ENCODE results near the gene LDOC1.
"Not testable (repeated sequence)": the region's sequence is repeated elsewhere in the genome, so short reads cannot be mapped to it uniquely, and the experiment has no call there.

The LDOC1 gene

DNA sequence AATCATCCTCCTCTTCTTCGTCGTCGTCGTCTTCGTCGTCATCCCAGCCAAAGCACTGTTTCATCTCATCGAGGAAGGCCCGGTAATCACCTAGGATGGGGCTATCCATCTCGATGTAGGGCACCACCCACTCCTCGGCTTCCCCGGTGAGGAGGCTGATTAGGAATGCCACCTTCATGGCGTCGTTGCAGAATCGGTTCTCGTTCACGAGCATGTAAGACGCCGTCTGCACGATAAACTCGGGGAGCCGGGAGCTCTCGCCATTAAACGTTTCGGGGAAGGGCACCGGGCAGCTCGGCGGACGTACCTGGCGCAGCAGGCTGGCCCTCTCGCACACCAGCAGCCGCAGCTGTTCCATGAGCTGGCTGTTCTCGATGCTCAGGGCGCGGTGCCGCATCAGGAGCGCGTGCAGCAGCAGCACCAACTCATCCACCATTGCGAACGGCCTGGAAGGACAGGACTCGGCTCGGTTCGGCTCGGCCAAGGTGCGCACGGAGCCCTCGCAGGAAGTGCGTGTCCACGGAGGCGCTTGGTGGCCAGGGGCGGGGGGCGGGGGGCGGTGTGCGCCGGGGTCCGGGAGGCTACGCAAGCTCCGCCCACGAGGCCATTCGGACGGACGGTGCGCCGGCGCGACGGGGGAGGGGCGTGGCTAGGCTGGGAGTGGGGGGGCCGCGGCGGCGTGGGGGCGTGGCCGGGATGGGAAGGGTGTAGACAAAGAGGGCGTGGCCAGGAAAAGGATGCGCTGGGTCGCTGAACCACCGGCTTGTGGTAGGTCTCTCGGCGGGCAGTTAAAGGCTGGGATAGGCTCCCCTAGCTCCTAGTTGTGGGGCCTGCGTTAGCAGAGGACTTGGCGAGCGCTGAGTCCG lies at the start of gene LDOC1:
Gene LDOC1, minus strand, starts transcription at position 544 of the 866 bp plus-strand sequence. Its CDS starts 108 bp downstream, at position 436.
- DNase-seq (ENCODE audit: low read depth) = peak; percentile 73

DNA sequence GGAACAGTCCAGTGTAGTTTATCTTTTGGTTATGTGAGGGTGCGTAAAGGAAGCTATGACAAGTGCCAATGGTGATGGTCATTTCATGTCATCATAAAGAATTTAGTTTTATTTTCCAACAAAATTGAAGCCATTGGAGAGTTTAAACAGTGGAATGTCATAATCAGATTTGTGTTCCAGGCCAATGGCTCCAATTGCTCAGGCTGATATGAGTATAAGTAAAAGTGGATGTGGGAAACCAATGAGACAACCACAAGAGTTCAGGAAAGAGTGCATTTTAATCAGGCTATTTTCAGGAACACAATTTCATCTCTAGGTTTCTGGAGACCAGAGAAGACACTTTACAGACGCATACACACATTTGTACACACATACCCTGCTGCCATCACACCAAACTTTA lies 44.7 kb upstream of the LDOC1 start:
- DNase-seq (ENCODE audit: low read depth) = no peak

- no peak for DNase-seq (ENCODE audit: low read depth)
These were observed 43.5 kb upstream of the LDOC1 start for GRCh38 chrX:141220342-141221008.

DNA sequence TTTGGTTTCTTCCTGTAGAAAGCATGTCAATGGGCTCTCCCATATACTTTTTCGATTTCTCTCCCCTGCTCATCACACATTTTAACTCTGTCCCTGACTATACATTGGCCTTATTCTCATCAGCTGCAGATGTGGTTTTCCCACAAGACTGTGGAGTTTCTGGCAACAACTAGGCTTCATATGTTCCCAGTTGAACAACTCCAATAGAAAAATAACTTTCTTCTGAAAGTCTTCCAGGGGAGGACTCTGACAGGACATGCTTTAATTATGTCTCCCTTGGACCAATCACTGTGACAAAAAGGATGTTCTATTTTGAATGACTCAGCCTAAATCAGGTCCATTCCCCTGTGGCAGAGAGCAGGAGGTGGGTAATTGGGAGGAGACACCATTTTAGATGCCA lies 37.3 kb upstream of the LDOC1 start:
- no peak for DNase-seq (ENCODE audit: low read depth)

DNA sequence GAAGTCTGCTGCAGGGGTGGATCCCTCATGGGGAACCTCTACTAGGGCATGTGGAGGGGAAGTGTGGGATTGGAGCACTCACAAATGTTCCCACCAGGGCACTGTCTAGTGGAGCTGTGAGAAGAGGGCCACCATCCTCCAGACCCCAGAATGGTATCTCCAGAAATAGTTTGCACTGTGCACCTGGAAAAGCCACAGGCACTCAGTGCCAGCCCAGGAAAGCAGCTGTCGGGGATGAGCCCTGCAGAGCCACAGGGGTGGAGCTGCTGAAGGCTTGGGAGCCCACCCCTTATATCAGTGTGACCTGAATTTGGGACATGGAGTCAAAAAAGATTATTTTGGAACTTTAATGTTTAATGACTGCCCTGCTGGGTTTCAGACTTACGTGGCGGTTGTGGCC lies 25.0 kb upstream of the LDOC1 start:
- DNase-seq (ENCODE audit: low read depth) = no peak

- not testable (repeated sequence) for DNase-seq (ENCODE audit: low read depth)
These were observed 11.6 kb upstream of the LDOC1 start for GRCh38 chrX:141188573-141188972.

DNA sequence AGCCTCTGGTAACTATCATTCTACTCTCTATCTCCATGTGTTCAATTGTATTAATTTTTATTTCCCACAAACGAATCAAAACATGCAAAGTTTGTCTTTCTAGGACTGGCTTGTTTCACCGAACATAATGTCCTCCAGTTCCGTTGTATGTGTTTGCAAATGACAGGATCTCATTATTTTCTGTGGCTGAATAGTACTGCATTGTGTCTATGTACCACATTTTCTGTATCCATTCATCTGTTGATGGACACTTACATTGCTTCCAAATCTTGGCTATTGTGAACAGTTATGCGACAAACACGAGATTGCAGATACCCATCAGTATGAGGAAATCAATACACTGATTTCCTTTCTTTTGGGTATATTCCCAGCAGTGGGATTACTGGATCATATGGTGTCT lies 8.4 kb upstream of the LDOC1 start:
- DNase-seq (ENCODE audit: low read depth) = no peak

DNA sequence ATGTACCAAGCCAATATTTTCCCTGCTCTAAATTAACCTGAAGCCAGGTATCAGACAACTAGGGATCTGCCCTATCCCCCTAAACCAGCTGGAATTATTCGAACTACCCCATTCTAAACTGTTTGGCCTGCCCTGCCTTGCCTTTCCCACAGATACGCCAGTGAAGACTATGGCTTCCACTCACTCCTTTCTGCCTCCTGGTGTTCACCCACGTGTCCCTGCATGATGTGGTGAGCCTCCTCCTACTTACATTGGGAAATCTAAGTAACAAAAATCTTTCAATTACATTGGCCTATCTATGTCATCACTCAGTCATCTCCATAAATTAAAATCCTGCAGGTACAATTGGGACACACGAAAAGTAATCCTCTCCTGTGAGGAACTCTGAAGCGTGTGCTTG lies 6.1 kb upstream of the LDOC1 start:
- no peak for DNase-seq (ENCODE audit: low read depth)

DNA sequence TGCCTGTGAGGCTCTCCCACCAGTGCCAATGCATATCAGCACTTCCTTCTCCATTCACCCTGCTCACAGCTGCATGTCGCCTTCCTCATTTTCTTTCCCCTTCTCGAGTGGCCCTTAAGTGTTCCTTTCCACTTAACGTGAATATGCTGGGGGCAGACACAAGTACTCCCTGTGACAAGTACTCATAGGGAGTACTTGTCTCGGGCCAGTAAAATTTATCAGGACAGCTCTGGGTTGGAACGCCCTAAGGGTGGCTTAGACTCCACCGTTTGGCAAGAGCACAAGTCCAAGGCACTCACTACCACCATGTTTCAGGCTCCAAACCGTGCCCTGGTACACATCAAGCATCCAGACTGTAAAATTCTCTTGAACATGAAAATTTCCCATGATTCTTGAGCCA lies 3.9 kb upstream of the LDOC1 start:
- DNase-seq (ENCODE audit: low read depth) = no peak

DNA sequence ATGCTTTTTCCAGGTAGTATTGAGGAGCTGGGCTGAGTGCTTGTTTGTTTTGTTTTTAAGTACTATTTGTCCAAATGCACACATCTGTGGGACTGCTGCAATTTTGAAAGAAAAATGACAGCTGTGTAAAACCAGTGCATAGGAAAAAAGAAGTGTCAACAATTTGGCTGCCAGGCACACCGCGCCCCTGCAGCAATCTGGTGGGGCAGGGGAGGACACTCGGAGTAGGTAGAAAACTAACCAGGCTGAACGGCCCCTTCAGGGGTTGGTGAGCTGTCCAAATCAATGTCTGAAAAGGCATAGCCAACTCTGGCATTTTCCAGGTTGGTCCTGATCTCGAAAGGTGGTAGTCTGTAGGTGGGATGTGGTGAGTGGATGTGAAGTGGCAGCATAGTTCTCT lies 1.1 kb downstream of the LDOC1 start:
- no peak for DNase-seq (ENCODE audit: low read depth)

DNA sequence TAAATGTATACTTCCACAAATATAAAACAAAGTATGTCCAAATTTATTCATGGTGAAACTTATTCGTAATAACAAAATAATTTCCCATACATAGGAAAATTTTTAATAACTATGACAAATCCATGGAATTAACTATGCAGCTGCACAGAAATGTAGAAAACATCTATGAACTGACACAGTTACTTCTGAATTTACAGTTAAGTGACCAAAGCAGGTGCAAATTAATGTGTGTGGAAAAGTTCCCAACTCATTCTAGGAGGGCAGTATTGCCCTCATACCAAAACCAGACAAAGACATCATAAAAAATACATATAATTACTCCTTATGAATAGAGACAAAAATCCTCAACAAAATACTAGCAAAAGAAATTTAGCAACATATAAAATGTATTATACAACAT lies 12.5 kb downstream of the LDOC1 start:
- DNase-seq (ENCODE audit: low read depth) = no peak

DNA sequence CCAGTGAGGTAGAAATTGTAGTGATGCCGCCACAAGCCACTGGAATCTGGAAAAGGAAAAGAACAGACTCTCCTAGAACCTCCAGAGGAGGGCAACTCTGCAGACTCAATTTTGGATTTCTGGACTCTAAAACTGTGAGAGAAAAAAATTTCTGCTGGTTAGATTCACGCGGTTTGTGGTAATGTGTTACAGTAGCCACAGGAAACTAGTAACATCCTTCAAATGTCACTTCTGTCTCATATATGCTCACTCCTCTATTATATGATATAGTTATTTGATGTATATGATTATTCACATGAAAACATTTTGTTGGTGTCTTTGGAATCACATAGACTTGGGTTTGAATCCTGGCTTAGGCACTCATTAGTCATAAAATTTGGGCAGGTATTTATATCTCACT lies 18.8 kb downstream of the LDOC1 start:
- DNase-seq (ENCODE audit: low read depth) = no peak

GRCh38 chrX:141155231-141155630 lies 21.7 kb downstream of the LDOC1 start:
- not testable (repeated sequence) for DNase-seq (ENCODE audit: low read depth)

GRCh38 chrX:141142946-141143345 lies 34.0 kb downstream of the LDOC1 start:
- DNase-seq (ENCODE audit: low read depth) = no peak

DNA sequence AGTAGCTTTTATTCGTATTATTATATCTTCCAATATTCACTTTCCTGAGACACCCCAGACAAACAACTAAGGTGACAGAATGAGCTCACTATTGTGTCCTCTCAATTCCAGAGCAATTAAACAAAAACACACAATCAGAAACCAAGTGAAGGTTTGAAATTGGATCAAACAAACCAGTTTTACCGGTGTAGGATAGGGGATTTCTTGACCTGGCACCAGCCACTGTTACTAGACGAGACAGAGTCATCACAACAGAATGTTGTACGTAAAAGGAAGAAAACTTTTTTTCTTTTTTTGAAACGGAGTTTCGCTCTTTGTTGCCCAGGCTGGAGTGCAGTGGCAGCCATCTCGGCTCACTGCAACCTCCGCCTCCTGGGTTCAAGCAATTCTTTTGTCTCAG lies 43.7 kb downstream of the LDOC1 start:
- DNase-seq (ENCODE audit: low read depth) = no peak

DNA sequence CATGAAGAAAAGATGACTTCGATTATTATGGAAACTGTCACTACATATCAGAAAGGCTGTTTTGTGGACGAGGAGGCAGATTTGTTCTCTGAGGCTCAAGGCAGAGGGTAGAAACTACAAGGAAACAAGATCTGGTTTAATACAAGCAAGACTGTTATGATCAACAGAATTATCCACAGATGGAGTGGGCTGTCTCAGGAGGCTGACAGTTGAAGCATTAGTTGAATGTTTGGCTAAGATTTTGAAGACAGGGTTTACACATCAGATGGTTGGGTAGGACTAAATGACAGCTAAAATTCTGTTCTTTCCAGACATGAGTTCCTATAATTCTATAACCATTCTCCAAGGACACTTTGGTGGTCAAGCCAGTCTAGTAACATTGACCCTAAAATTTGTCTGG lies 49.8 kb downstream of the LDOC1 start:
- no peak for DNase-seq (ENCODE audit: low read depth)
